Measurements from ENCODE around the gene NELFA.

DNA sequence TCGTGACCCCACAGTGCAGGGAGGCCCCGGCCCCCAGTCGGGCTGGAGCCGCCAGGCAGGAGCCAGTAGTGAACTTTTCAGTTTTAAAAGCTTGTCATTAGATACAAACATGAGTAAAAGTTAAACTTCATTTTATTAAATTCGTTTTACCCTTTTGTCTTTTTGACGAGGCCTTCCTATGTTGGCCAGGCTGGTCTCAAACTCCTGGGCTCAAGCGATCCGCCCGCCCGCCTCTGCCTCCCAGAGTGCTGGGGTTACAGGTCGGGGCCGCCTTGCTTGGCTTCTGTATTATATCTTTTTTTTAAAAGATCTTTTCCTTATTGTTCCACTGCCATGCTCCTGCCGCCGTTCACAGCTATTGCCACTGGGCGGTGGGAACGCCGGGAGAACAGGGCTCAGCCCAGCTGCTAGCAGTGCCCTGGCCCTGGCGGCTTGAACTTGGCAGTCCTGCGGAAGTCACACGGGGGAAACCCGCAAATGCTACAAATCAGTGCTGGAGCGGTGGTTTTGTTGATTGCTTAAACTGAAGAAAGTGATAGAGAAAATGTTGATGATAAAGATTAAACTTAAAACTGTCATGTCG lies 968 bp upstream of the NELFA start:
- no peak for TF ChIP-seq ESRRG (CRISPR knock-in tag; IDR thresholded peaks at IDR 0.05)
- TF ChIP-seq RARB (CRISPR knock-in tag; IDR thresholded peaks at IDR 0.05), result no peak
